GM12874 (cell line): ENCODE measurements around the gene KLHL17.
A peak's percentile ranks its signal among the peaks of the same experiment; 100 is the strongest.

Experiments
- CTCF ChIP-seq: IDR thresholded peaks from 2 replicates; pipeline ENCODE4 v1.5.1; 2011; ENCODE audit warnings: low read depth, mild to moderate bottlenecking, control low read depth, low read length, moderate library complexity; ENCODE audit not compliant: insufficient read depth

KLHL17 gene

GRCh38 chr1:936348-937264 lies 23.8 kb upstream of the KLHL17 start:
- no peak for TF ChIP-seq CTCF

GRCh38 chr1:937521-937920 lies 22.9 kb upstream of the KLHL17 start:
- no peak for TF ChIP-seq CTCF

- TF ChIP-seq CTCF: peak; percentile 52
These were observed 22.2 kb upstream of the KLHL17 start for GRCh38 chr1:938088-938683.

GRCh38 chr1:938711-939489 lies 21.5 kb upstream of the KLHL17 start:
- TF ChIP-seq CTCF: no peak

- no peak for TF ChIP-seq CTCF
These were observed 20.8 kb upstream of the KLHL17 start for GRCh38 chr1:939511-940106.

- TF ChIP-seq CTCF: no peak
These were observed 20.0 kb upstream of the KLHL17 start for GRCh38 chr1:940107-941014.
